ENCODE data around the gene RHBG.

RHBG gene

GRCh38 chr1:156410238-156410637, 41.2 kb downstream of the RHBG start:
- Histone ChIP-seq H3K27me3 (ENCODE audit: insufficient read depth, low read length, poor library complexity) (peaks cover 15% of the 10 kb centered on the region), H4K20me1 (ENCODE audit: insufficient read depth, low read length) (no peaks in the 10 kb centered on the region), H3K9me3 (ENCODE audit: insufficient read depth, low read length, severe bottlenecking) (no peaks in the 10 kb centered on the region), H3K4me3 (ENCODE audit: low read depth in 1 of 2, low read length in 2 of 2) (no peak overlapping the region), H3K4me1 (ENCODE audit: insufficient read depth, low read length) (no peaks in the 10 kb centered on the region), H3K27ac (ENCODE audit: low read length) (no peak overlapping the region), H2AFZ (ENCODE audit: low read depth, low read length) (no peak overlapping the region), H3K4me2 (ENCODE audit: insufficient read depth, low read length) (no peak overlapping the region), H3K36me3 (ENCODE audit: insufficient read depth, low read length) (no peaks in the 10 kb centered on the region), H3K79me2 (ENCODE audit: insufficient read depth, low read length) (no peaks in the 10 kb centered on the region), H3K9ac (ENCODE audit: low read depth, low read length) (no peak overlapping the region)
- DNase-seq (no peak), ATAC-seq (ENCODE audit: insufficient read depth, low read depth) (no peak)
- TF ChIP-seq EZH2 (IDR thresholded peaks at IDR 0.05; ENCODE audit: borderline replicate concordance, low read depth, low read length, severe bottlenecking): no peak
- TF ChIP-seq, protein P1, sequence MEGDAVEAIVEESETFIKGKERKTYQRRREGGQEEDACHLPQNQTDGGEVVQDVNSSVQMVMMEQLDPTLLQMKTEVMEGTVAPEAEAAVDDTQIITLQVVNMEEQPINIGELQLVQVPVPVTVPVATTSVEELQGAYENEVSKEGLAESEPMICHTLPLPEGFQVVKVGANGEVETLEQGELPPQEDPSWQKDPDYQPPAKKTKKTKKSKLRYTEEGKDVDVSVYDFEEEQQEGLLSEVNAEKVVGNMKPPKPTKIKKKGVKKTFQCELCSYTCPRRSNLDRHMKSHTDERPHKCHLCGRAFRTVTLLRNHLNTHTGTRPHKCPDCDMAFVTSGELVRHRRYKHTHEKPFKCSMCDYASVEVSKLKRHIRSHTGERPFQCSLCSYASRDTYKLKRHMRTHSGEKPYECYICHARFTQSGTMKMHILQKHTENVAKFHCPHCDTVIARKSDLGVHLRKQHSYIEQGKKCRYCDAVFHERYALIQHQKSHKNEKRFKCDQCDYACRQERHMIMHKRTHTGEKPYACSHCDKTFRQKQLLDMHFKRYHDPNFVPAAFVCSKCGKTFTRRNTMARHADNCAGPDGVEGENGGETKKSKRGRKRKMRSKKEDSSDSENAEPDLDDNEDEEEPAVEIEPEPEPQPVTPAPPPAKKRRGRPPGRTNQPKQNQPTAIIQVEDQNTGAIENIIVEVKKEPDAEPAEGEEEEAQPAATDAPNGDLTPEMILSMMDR (IDR thresholded peaks at IDR 0.05; ENCODE audit: borderline replicate concordance, extremely low read depth, low read length, poor library complexity, severe bottlenecking): no peak

DNA sequence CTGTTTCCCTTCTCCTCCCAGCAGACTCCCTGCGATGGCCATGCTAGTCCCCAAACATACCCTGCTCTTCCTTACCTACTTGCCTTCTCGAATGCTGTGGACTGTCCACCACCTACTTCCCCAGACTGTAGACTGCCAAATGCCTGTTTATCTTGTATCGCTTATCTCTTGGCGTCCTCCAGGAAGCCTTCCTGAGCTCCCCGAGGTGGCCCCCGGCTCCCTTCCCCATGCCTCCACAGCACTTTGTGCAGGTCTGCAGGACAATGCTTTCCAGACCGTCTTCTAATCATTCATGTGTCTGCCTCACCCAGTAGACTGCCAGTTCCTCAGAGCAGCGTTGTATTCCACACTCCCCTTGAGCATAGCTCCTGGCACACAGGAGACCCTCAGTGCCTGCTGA, 41.7 kb downstream of the RHBG start:
- Histone ChIP-seq H3K4me2 (ENCODE audit: insufficient read depth, low read length) (no peak overlapping the region), H3K36me3 (ENCODE audit: insufficient read depth, low read length) (no peaks in the 10 kb centered on the region), H3K27me3 (ENCODE audit: insufficient read depth, low read length, poor library complexity) (peaks cover 13% of the 10 kb centered on the region), H4K20me1 (ENCODE audit: insufficient read depth, low read length) (no peaks in the 10 kb centered on the region), H3K9me3 (ENCODE audit: insufficient read depth, low read length, severe bottlenecking) (no peaks in the 10 kb centered on the region), H3K9ac (ENCODE audit: low read depth, low read length) (no peak overlapping the region), H3K79me2 (ENCODE audit: insufficient read depth, low read length) (no peaks in the 10 kb centered on the region), H3K27ac (ENCODE audit: low read length) (no peak overlapping the region), H2AFZ (ENCODE audit: low read depth, low read length) (no peak overlapping the region), H3K4me3 (ENCODE audit: low read depth in 1 of 2, low read length in 2 of 2) (no peak overlapping the region), H3K4me1 (ENCODE audit: insufficient read depth, low read length) (no peaks in the 10 kb centered on the region)
- no peak for TF ChIP-seq EZH2 (IDR thresholded peaks at IDR 0.05; ENCODE audit: borderline replicate concordance, low read depth, low read length, severe bottlenecking)
- TF ChIP-seq, protein P1 (IDR thresholded peaks at IDR 0.05; ENCODE audit: borderline replicate concordance, extremely low read depth, low read length, poor library complexity, severe bottlenecking): no peak
- ATAC-seq (ENCODE audit: insufficient read depth, low read depth) (no peak), DNase-seq (no peak)

- H2AFZ ChIP-seq (ENCODE audit: low read depth, low read length): no peak overlapping the region
- ATAC-seq (ENCODE audit: insufficient read depth, low read depth) (no peak), DNase-seq (no peak)
- H4K20me1 ChIP-seq (ENCODE audit: insufficient read depth, low read length): no peaks in the 10 kb centered on the region
- no peak overlapping the region for H3K27ac ChIP-seq (ENCODE audit: low read length)
- no peaks in the 10 kb centered on the region for H3K4me1 ChIP-seq (ENCODE audit: insufficient read depth, low read length)
- H3K36me3 ChIP-seq (ENCODE audit: insufficient read depth, low read length): no peaks in the 10 kb centered on the region
- no peak overlapping the region for H3K4me3 ChIP-seq (ENCODE audit: low read depth in 1 of 2, low read length in 2 of 2)
- H3K27me3 ChIP-seq (ENCODE audit: insufficient read depth, low read length, poor library complexity): peaks cover 12% of the 10 kb centered on the region
- H3K79me2 ChIP-seq (ENCODE audit: insufficient read depth, low read length): no peaks in the 10 kb centered on the region
- H3K9me3 ChIP-seq (ENCODE audit: insufficient read depth, low read length, severe bottlenecking): no peaks in the 10 kb centered on the region
- H3K9ac ChIP-seq (ENCODE audit: low read depth, low read length): no peak overlapping the region
- no peak for TF ChIP-seq EZH2 (IDR thresholded peaks at IDR 0.05; ENCODE audit: borderline replicate concordance, low read depth, low read length, severe bottlenecking)
- TF ChIP-seq, protein P1 (IDR thresholded peaks at IDR 0.05; ENCODE audit: borderline replicate concordance, extremely low read depth, low read length, poor library complexity, severe bottlenecking): no peak
- no peak overlapping the region for H3K4me2 ChIP-seq (ENCODE audit: insufficient read depth, low read length)
Measured at GRCh38 chr1:156412653-156413321, 43.8 kb downstream of the RHBG start.
